ENCODE results near the gene LIF. TPM values are rescaled to one million over a fixed set of nuclear protein-coding genes. Genes with fewer than 3 reads are reported as not detected.

Gene LIF
- polyA plus RNA-seq, 1 donor (not counting 4 experiments of a cell fraction or from before 2014, with no cell fraction given), result 3.1 TPM

GRCh38 chr22:30282616-30283046, 36.1 kb upstream of the LIF start:
- Histone ChIP-seq H3K9ac (ENCODE audit: control insufficient read depth, extremely low read depth, insufficient read depth, low read length) (no peak overlapping the region), H4K20me1 (ENCODE audit: control insufficient read depth, extremely low read depth, insufficient read depth, low read length) (no peaks in the 10 kb centered on the region), H3K27ac (ENCODE audit: control insufficient read depth, insufficient read depth, low read length) (no peak overlapping the region), H3K4me3 (ENCODE audit: control insufficient read depth in 2 of 3, extremely low read depth in 1 of 3, insufficient read depth in 2 of 3, low read depth in 1 of 3, low read length in 3 of 3) (no peak overlapping the region), H2AFZ (ENCODE audit: control insufficient read depth, low read length) (no peak overlapping the region), H3K4me2 (ENCODE audit: control insufficient read depth, extremely low read depth, insufficient read depth, low read depth, low read length) (no peak overlapping the region), H3K9me3 (ENCODE audit: control insufficient read depth, low read depth, low read length) (no peaks in the 10 kb centered on the region), H3K4me1 (ENCODE audit: control insufficient read depth, extremely low read depth, insufficient read depth, low read length) (peaks cover 5% of the 10 kb centered on the region), H3K27me3 (ENCODE audit: control insufficient read depth, extremely low read depth, insufficient read depth, low read length) (no peaks in the 10 kb centered on the region), H3K79me2 (ENCODE audit: control insufficient read depth, insufficient read depth, low read length) (no peaks in the 10 kb centered on the region), H3K9me1 (ENCODE audit: control insufficient read depth, extremely low read depth, insufficient read depth, low read length) (no peaks in the 10 kb centered on the region), H3K36me3 (ENCODE audit: control insufficient read depth in 2 of 2, extremely low read depth in 1 of 2, insufficient read depth in 2 of 2, low read length in 2 of 2) (peaks cover 0 to 7% of the 10 kb centered on the region in 2 experiments)
- dilution Hi-C loops (cut with MboI; ENCODE audit: extremely low pct_ligation_motif_present, low sequenced_read_pairs), result no loop called here
- TF ChIP-seq EZH2 (IDR thresholded peaks at IDR 0.05; ENCODE audit: low read length), result no peak
- TF ChIP-seq CTCF (optimal IDR thresholded peaks at IDR 0.05 in 1 of 3, IDR thresholded peaks at IDR 0.05 in 1 of 3, conservative IDR thresholded peaks at IDR 0.05 in 1 of 3; ENCODE audit: extremely low read depth in 1 of 3, insufficient read depth in 2 of 3, low read length in 3 of 3), result no peak
- DNase-seq (ENCODE audit: low read depth, low spot score) (no peak), FAIRE-seq (no peak)

DNA sequence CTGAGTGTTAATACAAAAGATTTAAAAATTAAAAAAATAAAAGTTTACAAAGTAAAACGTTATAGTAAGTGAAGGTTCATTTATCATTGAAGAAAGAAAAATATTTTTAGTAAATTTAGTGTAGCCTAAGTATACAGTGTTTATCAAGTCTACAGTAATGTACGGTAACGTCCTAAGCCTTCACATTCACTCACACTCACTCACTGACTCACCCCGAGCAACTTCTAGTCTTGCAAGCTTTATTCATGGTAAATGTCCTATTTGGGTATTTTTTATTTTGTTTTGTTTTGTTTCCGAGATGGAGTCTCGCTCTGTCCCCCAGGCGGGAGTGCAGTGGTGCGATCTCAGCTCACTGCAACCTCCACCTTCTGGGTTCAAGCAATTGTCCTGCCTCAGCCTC, 33.9 kb upstream of the LIF start:
- Histone ChIP-seq H3K4me2 (ENCODE audit: control insufficient read depth, extremely low read depth, insufficient read depth, low read depth, low read length) (no peak overlapping the region), H3K4me3 (ENCODE audit: control insufficient read depth in 2 of 3, extremely low read depth in 1 of 3, insufficient read depth in 2 of 3, low read depth in 1 of 3, low read length in 3 of 3) (no peak overlapping the region), H2AFZ (ENCODE audit: control insufficient read depth, low read length) (no peak overlapping the region), H3K27ac (ENCODE audit: control insufficient read depth, insufficient read depth, low read length) (no peak overlapping the region), H3K4me1 (ENCODE audit: control insufficient read depth, extremely low read depth, insufficient read depth, low read length) (peaks cover 13% of the 10 kb centered on the region), H3K9ac (ENCODE audit: control insufficient read depth, extremely low read depth, insufficient read depth, low read length) (no peak overlapping the region), H3K36me3 (ENCODE audit: control insufficient read depth in 2 of 2, extremely low read depth in 1 of 2, insufficient read depth in 2 of 2, low read length in 2 of 2) (peaks cover 0 to 5% of the 10 kb centered on the region in 2 experiments), H3K27me3 (ENCODE audit: control insufficient read depth, extremely low read depth, insufficient read depth, low read length) (no peaks in the 10 kb centered on the region), H4K20me1 (ENCODE audit: control insufficient read depth, extremely low read depth, insufficient read depth, low read length) (no peaks in the 10 kb centered on the region), H3K9me3 (ENCODE audit: control insufficient read depth, low read depth, low read length) (no peaks in the 10 kb centered on the region), H3K9me1 (ENCODE audit: control insufficient read depth, extremely low read depth, insufficient read depth, low read length) (no peaks in the 10 kb centered on the region), H3K79me2 (ENCODE audit: control insufficient read depth, insufficient read depth, low read length) (no peaks in the 10 kb centered on the region)
- no peak for TF ChIP-seq CTCF (optimal IDR thresholded peaks at IDR 0.05 in 1 of 3, IDR thresholded peaks at IDR 0.05 in 1 of 3, conservative IDR thresholded peaks at IDR 0.05 in 1 of 3; ENCODE audit: extremely low read depth in 1 of 3, insufficient read depth in 2 of 3, low read length in 3 of 3)
- TF ChIP-seq EZH2 (IDR thresholded peaks at IDR 0.05; ENCODE audit: low read length), result no peak
- no peak for FAIRE-seq
- DNase-seq (ENCODE audit: low read depth, low spot score), result no peak
- dilution Hi-C loops (cut with MboI; ENCODE audit: extremely low pct_ligation_motif_present, low sequenced_read_pairs), result no loop called here
